ENCODE measurements around the gene PFDN4.

- TF ChIP-seq ZNF266 (tag by site-specific recombination; IDR thresholded peaks at IDR 0.05; ENCODE audit: low read depth) (no peak), ZNF10 (tag by site-specific recombination; IDR thresholded peaks at IDR 0.05) (no peak)
These were observed 27.9 kb upstream of the PFDN4 start for GRCh38 chr20:54179946-54180345.

Measured in HEK293 (cell line).